Esophagus muscularis mucosa (tissue), 3 donors: ENCODE measurements around the gene RARB.

Experiments
- CTCF ChIP-seq, 3 experiments: fragments of 200-600 bp in 2 of 3; fragments of 450-650 bp in 1 of 3; sonication (generic) in 2 of 3; IDR thresholded peaks; one replicate each; pipeline ENCODE4 v1.5.1; 2017 to 2019; ENCODE audit warnings: antibody characterized with exemption in 3 of 3, mild to moderate bottlenecking in 2 of 3, moderate library complexity in 1 of 3
- POLR2A ChIP-seq: fragments of 450-650 bp; IDR thresholded peaks from one replicate; pipeline ENCODE4 v1.6.1; 2017; ENCODE audit warnings: antibody characterized with exemption, moderate library complexity, mild to moderate bottlenecking, low read depth

- TF ChIP-seq CTCF (IDR thresholded peaks at IDR 0.05) (no peak), POLR2A (no peak)
Measured at GRCh38 chr3:25423780-25424588, 4.1 kb upstream of the RARB start.
